Uterus (tissue), 2 donors: ENCODE data around the gene NEURL1.

Experiments used
- POLR2A ChIP-seq, 2 donors: fragments of 450-650 bp; IDR thresholded peaks; one replicate each; pipeline ENCODE4 v1.6.1; 2016; ENCODE audit warnings: antibody characterized with exemption in 2 of 2, mild to moderate bottlenecking in 1 of 2, moderate library complexity in 1 of 2
- TF ChIP-seq, protein P1 (sequence below), 4 experiments: fragments of 200-600 bp in 2 of 4; fragments of 450-650 bp in 2 of 4; sonication (generic) in 2 of 4; IDR thresholded peaks; one replicate each; pipeline ENCODE4 v1.5.1; 2016 to 2019; ENCODE audit warnings: antibody characterized with exemption in 4 of 4, mild to moderate bottlenecking in 2 of 4, moderate library complexity in 1 of 4

DNA sequence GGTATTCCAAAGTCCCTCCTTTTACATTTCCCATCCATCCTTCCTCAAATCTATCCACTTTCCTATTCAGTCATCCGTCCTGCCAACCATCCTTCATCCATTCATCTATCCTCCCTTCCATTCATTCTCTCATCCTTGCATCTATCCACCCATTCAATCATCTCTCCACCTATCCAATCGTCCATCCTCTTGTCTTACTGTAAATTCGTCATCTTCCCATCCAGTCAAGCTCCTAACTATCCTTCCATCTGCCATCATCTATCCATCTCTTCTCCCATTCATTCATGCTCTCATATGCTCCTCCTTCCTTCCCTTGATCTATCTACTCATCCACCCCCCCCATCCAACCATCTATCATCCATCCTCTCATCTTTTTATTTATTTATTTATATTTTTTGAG is 19.4 kb upstream of the NEURL1 start:
- TF ChIP-seq, protein P1, sequence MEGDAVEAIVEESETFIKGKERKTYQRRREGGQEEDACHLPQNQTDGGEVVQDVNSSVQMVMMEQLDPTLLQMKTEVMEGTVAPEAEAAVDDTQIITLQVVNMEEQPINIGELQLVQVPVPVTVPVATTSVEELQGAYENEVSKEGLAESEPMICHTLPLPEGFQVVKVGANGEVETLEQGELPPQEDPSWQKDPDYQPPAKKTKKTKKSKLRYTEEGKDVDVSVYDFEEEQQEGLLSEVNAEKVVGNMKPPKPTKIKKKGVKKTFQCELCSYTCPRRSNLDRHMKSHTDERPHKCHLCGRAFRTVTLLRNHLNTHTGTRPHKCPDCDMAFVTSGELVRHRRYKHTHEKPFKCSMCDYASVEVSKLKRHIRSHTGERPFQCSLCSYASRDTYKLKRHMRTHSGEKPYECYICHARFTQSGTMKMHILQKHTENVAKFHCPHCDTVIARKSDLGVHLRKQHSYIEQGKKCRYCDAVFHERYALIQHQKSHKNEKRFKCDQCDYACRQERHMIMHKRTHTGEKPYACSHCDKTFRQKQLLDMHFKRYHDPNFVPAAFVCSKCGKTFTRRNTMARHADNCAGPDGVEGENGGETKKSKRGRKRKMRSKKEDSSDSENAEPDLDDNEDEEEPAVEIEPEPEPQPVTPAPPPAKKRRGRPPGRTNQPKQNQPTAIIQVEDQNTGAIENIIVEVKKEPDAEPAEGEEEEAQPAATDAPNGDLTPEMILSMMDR (IDR thresholded peaks at IDR 0.05), result no peak
- TF ChIP-seq POLR2A (IDR thresholded peaks at IDR 0.05), result no peak
